NOMO-1 treated with DMSO at 0.1 percent for 48 hours (cell line): Measurements from ENCODE around the gene DNM3.

Experiments
- DNase-seq: peaks from one replicate; lab custom pipeline; 2025; ENCODE audit not compliant: unreplicated experiment; lab: John Stamatoyannopoulos, UW

DNM3 gene

DNA sequence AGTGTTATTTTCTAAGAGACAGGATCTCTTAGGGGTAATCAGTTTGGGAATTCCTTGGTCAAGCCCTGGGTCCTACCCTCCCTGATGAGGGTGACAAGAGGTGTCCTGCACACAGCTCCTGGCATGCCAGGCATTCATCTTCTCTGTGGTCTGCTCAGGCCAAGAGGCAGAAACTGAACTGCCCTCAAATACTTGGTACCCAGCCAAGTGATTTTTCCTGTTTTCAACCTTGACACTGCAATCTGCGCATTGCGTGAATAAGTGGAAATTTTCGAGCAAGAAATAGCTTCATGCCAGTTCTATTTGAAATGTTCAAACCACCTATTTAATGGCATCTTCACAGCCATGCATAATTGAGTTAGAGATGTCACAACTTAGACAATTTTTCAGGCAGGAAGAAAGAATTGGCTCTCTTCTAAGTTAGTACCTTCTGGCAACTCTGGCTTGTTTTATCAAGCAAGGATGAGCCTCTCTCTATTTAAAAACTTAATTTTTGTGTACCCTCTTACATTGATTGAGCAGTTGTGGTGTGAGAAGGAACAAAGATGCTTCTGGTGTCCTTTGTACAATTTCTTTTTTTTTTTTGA lies 27.0 kb downstream of the DNM3 start:
- DNase-seq = no peak

DNA sequence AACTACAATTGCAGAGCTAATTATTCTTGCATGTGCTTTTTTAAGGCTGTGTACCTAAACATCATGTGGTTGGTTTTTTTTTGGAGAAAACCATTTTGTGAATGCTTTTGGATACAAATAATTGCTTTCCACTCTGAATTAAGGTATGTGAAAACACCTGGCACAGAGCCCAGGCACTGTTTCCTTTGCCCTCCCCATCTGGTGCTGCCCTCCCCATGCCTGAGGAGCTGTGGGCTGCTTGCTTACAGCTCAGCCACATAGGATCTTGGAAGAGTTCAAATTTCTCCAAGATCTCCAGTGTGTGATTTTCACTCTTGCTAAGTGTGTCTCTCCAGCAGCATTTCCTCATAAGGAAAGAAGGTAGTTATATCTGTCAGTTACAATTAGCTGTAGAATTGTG lies 27.8 kb downstream of the DNM3 start:
- DNase-seq = no peak

DNA sequence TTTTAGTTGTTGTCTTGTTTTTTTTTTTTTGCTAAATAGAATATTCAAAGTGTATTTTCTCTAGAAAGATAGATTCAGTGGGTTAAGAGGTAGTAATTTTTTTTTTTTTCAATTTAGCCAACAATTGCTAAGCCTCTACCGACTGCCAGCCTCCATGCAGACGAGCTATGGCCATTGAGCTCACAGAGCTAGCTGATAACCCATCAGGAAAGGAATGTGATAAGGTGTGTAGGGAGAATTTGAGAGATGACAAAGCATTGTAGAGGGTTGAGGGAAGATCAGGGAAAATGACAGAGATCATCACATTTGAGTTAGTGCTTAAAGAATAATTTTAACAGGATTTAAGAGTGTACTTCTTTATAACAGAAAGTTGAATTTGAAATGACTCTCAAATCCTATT lies 30.6 kb downstream of the DNM3 start:
- DNase-seq = no peak

DNA sequence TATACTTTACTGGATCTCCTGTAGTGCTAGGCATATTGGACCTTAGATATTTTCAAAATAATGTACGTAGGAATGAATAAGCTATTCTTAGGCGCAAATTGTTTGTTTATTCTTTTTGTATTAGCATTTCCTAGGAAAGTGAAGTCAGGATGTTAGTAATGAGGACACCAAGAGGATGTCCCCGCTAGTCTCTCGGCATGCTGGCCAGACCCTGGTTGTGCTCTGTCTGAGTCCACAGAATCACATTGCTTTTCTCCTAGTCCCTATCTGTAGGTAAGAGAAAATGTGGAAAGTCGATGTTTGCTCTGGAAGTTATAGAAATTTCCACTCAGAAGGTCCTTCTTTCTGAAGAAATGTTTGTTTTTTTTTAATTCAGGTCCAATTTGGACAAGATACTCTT lies 31.1 kb downstream of the DNM3 start:
- no peak for DNase-seq

DNA sequence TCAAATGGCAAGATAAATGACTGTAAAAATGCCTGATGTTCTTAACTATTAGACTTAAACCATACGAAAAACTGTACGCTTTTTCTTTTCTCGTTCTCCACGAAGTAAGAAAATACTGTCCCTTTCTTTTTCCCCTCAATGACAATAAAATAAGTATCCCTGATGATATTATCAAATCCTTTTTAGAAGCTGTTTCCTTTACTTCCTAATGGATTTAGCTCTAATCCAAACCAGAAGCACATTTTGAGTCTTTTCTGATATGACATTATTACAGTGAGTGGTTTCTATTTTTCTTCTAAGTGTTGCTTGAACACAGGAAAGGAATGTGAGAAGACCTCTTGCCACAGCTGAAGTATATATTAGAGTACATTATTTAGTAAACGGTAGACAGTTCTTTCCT lies 32.4 kb downstream of the DNM3 start:
- no peak for DNase-seq

DNA sequence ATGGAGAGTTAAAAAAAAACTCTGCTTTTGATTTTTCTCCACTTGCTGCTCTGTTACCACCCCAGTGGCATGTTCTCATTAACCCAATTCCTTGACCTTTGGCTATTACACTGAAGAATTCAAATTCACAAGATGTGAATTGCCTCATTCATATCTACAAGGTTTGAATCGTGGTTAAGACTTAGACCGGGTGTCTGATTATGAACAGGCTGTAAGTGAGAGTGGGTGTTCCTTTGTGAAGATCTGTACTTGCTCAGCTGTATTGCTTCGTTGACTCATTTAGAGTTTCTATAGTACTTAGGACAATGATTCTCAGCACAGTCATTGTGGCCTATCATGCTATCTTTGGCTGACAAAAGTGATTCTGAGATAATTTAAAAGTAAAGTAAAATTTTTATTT lies 36.4 kb downstream of the DNM3 start:
- DNase-seq = no peak

DNA sequence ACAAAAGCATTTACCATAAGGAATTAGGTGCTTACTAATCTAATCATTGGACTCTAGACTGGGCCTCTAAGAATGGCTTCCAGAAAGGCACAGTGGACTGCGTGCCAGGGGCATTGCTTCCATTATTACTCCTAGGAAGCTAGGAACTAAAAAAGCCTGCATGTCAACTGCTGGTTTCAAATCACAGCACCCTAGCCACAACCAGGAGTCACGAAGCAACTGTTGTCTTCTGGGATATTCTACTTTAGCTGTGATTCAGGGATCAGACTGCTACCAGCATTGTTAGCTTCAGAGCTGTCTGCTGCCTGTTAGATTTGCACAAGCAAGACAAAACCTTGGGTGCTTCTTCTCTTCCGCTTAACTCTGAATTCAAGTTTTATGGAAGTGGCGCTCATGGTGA lies 38.3 kb downstream of the DNM3 start:
- no peak for DNase-seq

DNA sequence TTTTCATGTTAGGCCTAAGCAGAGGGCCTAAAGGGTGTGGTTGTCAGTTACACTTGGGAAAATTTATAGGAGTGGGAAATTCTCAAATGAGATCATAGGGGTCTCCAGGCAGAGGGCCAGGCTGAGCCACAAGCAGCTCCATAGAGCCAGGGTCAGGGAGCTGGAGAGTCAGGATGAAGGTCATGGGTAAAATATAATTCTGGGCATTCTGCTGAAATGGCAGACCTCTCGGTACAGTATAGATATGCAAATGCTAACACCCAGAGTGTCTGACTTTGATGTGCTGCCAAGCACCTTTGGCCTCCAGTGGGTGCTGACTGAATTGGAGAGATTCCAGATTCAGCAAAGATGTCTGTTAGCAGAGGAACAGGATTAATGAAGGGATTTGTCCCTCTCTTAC lies 40.1 kb downstream of the DNM3 start:
- no peak for DNase-seq

DNA sequence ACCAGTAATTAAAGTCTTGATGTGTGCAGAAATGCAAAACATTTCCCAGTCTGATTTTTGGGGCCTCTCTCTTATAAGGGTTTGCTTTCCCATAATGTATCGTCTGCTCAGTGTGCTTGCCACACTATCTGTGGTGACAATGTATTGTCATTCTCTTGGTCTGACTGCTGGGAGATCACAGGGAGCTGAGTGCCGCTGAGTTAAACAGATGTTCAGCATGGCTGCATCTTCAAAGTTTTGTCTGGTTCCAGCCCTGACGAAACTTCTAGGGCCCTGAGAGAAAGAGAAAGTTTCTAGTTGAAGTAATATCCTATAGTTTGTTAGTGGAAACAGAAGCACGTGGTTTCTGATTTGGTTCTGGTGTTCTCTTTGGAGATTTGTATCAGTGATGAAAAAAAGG lies 42.6 kb downstream of the DNM3 start:
- DNase-seq = no peak

DNA sequence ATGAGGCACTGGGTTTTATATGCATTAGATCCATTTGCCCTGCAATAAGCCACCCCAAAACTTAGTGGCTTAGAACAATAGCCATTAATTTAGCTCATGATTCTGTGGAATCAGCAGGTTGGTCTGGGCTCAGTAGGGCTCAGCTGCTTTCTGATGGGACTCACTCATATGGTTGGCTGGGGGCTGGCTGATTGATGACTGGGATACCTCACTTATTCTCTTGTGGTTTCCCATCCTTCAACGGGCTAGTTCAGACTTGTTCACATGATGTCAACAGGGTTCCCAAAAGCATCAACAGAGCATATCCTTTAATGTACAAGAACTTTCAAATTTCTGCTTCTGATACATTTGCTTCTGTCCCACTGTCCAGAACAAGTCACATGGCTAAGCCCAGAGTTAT lies 43.2 kb downstream of the DNM3 start:
- no peak for DNase-seq

DNA sequence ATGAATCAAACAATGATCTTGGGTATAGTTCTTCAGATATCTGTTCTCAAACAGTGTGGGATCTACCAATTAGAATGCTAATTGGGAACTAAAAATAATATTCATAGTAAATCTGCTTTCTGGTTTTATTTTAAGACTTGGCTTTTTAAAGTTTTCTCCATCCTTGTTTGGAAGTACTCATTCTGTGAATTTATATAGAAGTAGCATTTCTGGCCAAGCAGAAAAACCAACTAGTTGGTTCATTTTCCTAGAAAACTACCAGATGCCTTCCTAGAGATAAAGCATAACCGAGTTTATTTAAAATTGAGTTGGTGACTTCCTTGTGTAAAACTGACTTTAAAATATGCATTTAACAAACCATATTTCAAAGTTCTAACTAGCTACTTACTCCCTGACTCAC lies 48.8 kb downstream of the DNM3 start:
- DNase-seq = no peak

DNA sequence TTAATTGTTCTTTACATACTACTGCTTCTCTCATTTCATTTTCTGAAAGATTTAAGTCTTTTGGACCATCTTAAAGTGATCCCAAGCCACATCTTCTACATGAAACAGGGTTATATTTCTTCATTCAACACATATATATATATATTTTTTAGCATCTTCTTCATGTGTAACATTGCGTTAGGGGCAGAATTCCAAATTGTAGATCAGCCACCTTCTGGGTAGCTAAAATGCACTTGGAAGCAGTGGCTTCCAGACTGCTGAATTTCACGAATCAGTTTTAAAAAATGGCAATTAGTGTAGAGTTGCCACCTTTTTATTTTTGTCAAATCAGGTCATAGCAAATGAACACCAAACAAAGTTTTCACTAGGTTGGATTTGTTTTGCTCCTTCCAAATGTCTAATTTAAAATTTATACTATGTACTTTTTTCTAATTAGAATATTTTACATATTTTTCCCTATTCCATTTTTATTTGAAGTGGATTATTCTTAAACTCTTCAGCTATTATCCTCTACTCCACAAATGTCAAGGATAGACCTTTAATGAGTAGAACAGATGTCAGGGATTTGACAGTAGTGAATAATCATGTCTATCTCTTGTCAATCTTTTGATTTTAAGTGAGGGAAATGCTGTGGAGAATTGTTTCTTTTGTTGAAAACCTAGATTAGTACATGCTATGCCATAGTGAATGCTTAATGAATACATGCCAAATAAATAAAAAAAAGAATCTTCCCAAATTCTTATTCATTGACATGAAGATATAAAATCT lies 55.8 kb downstream of the DNM3 start:
- no peak for DNase-seq

DNA sequence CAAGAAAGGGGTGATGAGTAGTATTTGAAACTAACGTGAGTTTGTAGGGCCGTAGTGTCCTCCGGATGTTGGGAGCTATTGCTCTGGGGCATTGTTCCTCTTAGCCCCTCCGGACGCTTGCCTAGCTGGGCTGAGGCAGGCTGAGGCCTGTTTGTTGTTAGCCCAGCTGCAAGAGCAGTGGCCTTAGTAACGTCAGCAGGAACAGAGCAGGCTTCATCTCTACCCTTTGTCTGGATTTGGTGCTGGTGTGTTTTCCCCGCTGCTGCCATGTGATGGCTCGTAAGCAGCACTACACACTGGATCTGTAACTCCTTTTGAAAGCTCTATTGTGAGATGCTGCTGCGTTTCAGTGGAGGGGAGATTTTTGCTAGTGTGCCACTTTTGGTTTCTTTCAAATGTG lies 57.6 kb downstream of the DNM3 start:
- DNase-seq = no peak

DNA sequence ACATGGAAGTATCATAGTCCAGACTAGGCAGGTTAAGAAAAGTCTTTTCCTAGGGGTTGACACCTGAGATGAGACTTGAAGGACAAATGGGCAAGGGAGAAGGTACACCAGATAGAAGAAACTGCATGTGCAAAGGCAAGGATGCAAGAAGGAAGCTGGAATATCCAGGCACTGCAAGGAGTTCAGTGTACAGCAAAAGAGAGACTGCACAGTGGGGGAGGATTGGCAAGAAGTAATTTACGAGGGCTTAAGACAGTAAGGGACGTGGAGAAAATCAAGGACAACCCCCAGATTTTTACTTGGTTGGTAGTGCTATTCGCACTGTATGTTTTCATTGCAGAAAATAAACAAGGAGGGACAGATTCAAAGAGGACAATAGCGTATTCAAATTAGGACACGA lies 58.5 kb downstream of the DNM3 start:
- DNase-seq = no peak

DNA sequence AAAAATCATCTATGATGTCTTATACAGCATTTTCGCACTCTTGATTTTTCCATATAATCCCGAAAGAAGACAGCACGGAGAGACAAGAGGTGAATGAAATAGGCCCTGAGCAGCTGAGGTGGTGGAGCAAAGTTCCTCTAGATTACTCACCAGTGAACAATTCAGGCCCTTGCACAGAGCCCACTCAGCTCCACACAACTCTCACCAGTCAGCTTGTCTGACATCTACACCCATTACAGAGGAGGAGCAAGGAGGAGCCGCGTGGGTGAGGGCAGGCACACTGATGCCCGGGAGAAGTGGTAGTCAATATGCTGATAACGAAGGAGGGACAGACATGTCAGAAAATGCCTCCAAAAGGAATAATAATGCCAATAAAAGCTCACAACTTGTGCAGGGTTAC lies 59.9 kb downstream of the DNM3 start:
- DNase-seq = no peak

DNA sequence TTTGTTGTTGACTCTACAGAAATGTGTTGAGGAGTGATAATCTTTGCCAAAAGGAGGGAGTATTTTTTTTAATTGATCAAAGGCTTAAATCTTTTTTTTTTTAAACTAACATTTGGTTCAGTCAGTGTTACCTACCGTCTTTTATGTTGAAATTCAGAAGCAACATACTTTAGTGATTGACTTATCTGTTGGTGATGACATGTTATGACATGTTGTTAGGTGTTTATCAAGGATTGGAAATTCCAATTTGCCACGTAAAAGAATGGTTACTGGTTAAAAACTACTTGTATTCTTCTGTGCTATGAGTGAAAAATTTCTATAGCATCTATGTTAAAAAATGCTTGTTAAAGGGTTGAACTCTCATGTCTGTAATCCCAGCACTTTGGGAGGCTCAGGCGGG lies 61.2 kb downstream of the DNM3 start:
- no peak for DNase-seq

DNA sequence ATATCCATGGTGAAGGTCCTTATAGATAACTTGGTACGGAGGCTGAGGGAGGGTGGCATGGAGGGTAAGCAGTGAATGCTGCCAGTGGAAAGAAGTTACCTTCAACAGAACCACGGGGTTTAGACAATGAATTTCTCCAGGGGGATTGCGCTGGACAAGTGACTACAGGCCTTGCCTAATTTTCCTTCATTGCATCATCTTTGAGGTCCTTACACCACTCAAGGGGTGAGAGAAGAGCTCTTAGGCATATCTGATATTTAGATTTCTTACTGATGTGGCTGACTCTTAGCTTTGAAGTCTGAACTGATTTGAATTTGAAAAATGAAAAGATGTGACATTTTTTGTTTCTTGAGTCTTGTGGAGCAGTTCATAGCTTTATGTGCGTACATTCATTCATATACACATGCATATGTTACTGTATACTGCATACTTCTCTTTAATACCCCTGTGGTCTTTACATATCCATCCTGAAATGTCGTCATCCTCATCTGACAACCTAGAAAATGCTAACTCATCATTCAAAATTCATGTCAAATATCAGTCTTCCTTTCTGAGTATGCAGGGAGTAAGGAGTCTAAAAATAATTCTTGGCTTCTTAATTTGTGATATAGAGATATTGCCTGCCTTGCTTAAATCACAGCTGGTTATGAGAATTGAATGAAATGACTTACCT lies 63.6 kb downstream of the DNM3 start:
- no peak for DNase-seq

DNA sequence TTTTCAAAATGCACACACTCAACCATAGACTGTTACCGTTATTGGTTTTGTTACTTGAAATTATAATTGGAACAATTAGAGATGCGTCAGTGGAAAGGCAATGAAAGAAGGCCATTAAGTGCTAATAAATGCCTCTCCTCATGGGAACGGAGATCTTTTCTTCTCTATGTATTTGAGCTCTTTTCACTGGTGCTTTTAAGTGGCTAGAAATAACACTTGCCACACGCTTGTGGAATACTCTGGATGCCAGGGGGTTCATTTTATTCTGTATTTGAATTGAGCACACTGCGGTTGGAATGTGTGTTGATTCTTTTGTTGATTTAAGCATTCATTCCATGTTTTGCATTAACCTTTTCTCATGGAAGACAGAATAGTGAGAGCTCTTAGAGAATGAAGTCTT lies 68.4 kb downstream of the DNM3 start:
- no peak for DNase-seq

DNA sequence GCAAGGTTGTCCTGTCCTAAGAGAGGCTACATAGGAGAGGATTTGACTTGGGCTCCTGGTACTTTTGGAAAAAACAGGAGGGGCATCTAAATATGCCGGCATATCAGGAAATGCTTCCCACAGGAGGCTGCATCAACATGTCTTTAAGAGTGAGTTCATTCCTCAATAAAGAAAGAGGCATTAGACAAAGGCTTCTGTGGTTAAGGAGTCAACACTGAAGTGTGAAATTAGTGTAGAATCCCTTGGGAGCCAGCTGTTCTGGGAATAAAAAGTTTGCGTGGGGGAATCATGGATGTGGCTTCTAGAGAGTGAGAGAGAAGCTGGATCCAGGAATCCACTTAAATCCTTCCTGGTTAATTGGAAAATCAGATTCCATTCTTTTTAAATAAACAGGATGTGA lies 69.5 kb downstream of the DNM3 start:
- DNase-seq = no peak

DNA sequence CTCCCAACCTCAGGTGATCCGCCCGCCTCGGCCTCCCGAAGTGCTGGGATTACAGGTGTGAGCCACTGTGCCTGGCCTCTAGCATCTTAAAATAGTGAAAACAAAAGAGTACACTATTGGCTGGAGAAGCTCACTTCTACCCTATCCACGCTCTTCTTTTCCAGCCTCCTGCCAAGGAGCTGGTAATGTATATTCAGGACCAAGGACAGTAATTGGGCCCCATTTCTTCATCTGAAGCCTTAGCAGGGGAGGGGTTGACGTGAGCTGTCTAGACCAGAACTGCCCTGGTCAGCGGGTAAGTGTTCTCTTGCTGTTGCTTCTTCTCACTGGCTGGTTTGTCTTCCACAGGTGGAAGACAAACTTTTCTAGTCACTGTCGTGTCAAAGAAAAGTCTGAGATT lies 70.2 kb downstream of the DNM3 start:
- no peak for DNase-seq

DNA sequence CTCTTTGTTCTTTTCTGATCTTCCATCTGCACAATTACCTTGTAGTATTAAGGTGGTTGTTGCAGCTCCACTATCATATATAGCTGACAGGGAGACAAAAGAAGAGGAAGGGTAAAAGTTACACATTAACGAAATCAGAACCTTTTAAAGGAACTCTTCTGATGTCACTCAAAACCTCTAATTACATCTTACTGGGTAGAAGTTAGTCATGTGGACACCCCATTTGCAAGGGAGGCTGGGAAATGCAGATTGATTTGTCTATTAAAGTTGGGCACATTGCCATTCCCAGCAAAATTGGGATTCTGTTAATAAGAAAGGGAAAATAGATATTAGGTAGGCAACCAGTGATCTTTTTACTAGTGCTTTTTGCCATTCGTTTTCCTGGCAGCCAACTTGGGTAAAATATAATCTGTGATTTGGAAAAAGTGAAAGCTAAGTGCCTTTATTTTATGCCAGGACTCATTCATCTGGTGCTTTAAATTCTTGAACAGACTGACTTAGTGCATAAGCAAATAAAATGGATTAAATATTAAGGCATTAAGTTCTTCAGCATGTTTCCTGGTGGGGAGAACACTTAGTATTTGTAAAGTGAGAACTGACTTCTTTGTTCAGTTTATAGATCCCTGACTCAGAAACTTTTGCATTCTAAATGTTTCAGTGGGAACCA lies 71.3 kb downstream of the DNM3 start:
- no peak for DNase-seq

DNA sequence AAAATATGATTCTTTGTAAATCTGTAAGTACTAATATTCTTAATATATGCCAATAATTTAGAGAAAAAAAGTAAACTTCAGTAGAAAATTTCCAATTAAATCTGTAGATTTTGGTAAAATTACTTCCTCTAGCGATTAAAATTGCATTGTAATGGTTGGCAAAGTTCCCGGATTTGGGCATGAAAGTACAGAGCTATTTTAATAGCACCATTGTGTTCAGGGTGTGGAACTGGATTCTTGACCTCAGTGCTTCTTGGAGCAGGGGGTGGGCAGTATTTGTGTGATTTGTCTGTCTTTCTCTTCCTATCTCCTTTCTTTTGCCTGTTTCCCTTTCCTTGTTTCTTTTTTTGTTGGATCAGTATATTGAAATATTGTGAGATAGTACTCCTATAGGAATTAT lies 72.1 kb downstream of the DNM3 start:
- DNase-seq = peak; percentile 2
